Forelimb muscle (tissue), 1 donor: ENCODE data around the gene TDG. TPM values are rescaled to one million over a fixed set of nuclear protein-coding genes. Genes with fewer than 3 reads are reported as not detected.
"Not testable (repeated sequence)": the region's sequence is repeated elsewhere in the genome, so short reads cannot be mapped to it uniquely, and the experiment has no call there.

Experiments
- DNase-seq: peaks from one replicate; pipeline ENCODE4 v3.0.0-alpha.2; 2013; ENCODE audit warnings: low read depth
- polyA plus RNA-seq: library from polyadenylated mRNA; unstranded; fragments of 120-200 nt; gene quantifications from one replicate; pipeline ENCODE4 v1.2.1, GENCODE V29; 2013; ENCODE audit not compliant: insufficient read length

TDG gene
- polyA plus RNA-seq, 1 donor = 32.5 TPM

- peak; percentile 29 for DNase-seq
Measured at GRCh38 chr12:104022786-104023185, 57.1 kb downstream of the TDG start.

- no peak for DNase-seq
Measured at GRCh38 chr12:104023710-104024109, 58.0 kb downstream of the TDG start.

- no peak for DNase-seq
Measured at GRCh38 chr12:104024348-104024747, 58.7 kb downstream of the TDG start.

GRCh38 chr12:104025771-104026170 is 60.1 kb downstream of the TDG start:
- no peak for DNase-seq

GRCh38 chr12:104026841-104027599 is 61.3 kb downstream of the TDG start:
- DNase-seq = no peak

- DNase-seq = not testable (repeated sequence)
Measured at GRCh38 chr12:104030596-104030995, 64.9 kb downstream of the TDG start.

- not testable (repeated sequence) for DNase-seq
Measured at GRCh38 chr12:104036143-104036542, 70.5 kb downstream of the TDG start.

Other genes with a start within 250 kb of the TDG start
- gene NT5DC3, start 124.6 kb upstream of the TDG start, polyA plus RNA-seq = 9.0 TPM
- 285 TPM for gene HSP90B1, start 35.5 kb upstream of the TDG start, polyA plus RNA-seq
- 51.9 TPM for gene GLT8D2, start 84.3 kb downstream of the TDG start, polyA plus RNA-seq
- gene HCFC2, start 98.7 kb downstream of the TDG start, polyA plus RNA-seq = 34.3 TPM
- 35.1 TPM for gene NFYB, start 172.3 kb downstream of the TDG start, polyA plus RNA-seq
- gene TXNRD1, start 249.9 kb downstream of the TDG start, polyA plus RNA-seq = 42.0 TPM